Measurements from ENCODE around the gene PRDM10. TPM values are rescaled to one million over a fixed set of nuclear protein-coding genes. Genes with fewer than 3 reads are reported as not detected.
"Not testable (repeated sequence)": the region's sequence is repeated elsewhere in the genome, so short reads cannot be mapped to it uniquely, and the experiment has no call there.

The PRDM10 gene
- total RNA-seq, 2 experiments from 2014 or later = 13.9 to 15.2 TPM

- POLR2A ChIA-PET = no interaction called here
- CTCF ChIA-PET = no interaction called here
Measured at GRCh38 chr11:129987950-129988349, 14.7 kb downstream of the PRDM10 start.

GRCh38 chr11:129985823-129986222, 16.8 kb downstream of the PRDM10 start:
- CTCF ChIA-PET = no interaction called here
- POLR2A ChIA-PET = no interaction called here

GRCh38 chr11:129980086-129980485, 22.5 kb downstream of the PRDM10 start:
- ChIA-PET CTCF (no interaction called here), POLR2A (no interaction called here)

DNA sequence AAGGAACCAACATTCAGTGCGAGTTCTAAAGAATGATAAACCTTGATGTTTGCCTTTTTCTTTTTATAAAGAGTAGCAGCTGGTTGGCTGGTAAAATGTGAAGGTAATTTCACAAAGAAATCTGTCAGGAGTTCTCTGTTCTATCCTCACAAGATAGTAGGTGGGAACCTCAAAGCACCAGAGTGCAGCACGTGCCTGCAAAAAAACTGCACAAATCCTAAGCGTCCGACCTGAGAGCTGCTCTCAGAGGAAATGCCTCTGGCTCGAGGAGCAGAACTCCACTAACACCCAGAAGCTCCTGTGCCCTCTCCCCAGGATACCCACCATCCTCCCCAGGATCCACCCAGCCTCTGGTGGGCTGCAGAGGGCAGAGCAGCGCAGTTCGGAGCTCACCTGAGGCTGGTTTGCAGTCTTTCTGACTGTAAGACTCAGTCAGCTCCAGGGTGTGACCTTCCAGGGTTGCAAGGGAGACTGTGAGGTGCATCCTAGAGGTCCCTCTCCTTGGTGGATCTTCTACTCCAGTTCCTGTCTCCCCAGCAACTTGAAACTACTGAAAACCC, 23.5 kb downstream of the PRDM10 start:
- CTCF ChIA-PET = no interaction called here

DNA sequence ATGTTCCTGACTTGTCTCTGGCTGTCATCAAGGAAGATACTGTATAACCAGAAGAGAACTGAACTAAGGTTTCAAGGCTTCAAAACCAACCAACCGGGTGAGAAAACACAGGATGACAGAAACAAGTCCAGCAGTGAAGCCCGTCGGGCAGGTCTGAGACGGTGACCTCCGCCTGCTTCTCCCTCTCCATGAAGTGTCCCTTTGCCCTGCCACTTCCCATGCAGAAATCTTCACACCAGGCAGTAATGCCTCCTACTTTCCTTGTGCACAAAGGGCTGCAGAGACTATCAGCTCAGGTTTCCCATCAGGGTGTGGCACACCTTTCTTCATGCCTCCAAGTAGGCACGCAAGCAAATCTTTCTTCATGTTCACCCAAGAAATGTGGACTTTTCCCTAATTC, 24.2 kb downstream of the PRDM10 start:
- ChIA-PET CTCF (no interaction called here), POLR2A (no interaction called here)

More for the DNA sequence above, 23.5 kb downstream of the PRDM10 start:
- POLR2A ChIA-PET = no interaction called here

DNA sequence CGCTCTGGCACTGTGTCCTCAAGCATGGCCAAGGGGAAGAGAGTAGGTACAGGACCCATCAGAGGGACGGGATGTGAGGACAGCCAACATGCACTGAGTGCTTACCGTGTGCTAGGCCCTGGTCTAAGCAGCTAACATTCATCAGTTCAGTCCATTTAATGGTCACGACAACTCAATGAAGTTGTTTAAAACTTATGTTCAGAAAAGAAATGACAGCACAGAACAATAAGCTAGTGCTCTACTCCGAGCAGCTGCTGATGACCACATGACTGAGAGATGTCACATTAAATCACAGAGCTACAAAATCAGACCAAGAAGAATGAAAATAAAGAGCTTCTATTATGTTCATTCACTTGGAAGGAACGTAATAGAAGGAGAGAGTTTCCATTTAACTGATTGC, 26.3 kb downstream of the PRDM10 start:
- POLR2A ChIA-PET = no interaction called here
- CTCF ChIA-PET = no interaction called here

DNA sequence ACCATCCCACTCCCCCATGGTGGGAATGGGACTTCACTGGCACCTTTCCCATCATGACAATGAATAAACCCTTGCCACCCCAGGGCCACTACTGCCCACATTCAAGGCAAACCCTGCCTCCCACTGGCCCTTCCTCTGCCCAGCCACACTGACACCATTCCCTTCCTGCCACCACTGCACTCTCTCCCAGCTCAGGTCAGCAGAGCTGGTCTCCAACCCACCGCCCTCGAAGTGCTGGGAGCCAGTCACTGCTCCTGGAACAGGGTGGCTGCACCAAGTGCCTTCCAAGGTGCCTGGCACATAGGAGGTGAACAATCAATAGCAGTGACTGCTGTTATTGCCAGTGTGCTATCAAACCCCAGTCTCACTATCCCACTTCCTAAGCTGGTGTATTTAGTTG, 27.1 kb downstream of the PRDM10 start:
- ChIA-PET POLR2A (no interaction called here), CTCF (no interaction called here)

DNA sequence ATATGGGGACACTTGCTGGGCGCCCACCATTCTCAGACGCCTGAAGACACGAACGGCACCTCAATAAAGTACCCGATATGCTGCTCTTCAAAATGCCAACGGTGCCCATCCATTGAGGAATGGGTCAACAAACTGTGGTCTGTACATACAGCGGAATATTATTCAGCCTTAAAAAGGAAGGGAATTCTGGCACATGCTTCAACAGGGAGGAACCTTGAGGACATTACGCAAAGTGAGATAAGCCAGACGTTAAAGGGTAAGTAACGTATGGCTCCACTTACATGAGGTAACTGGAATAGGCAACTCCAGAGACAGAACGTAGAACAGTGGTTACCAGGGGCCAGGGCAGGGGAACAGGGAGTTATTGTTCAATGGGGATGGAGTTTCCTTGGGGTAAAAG, 28.0 kb downstream of the PRDM10 start:
- ChIA-PET POLR2A (no interaction called here), CTCF (no interaction called here)

GRCh38 chr11:129974237-129974636, 28.4 kb downstream of the PRDM10 start:
- ChIA-PET CTCF (no interaction called here), POLR2A (no interaction called here)

GRCh38 chr11:129973809-129974208, 28.8 kb downstream of the PRDM10 start:
- CTCF ChIA-PET = interaction anchor here (1.0 kb wide), 1 partner anchor 13 kb away, joined by 3 read pairs; no protein-coding TSS in a partner anchor
- POLR2A ChIA-PET = no interaction called here

GRCh38 chr11:129973068-129973467, 29.6 kb downstream of the PRDM10 start:
- ChIA-PET CTCF (interaction anchor here (1.0 kb wide), 1 partner anchor 12 kb away, joined by 3 read pairs; no protein-coding TSS in a partner anchor), POLR2A (interaction anchor here (0.5 kb wide), 1 partner anchor 1042 kb away, joined by 3 read pairs; no protein-coding TSS in a partner anchor)

DNA sequence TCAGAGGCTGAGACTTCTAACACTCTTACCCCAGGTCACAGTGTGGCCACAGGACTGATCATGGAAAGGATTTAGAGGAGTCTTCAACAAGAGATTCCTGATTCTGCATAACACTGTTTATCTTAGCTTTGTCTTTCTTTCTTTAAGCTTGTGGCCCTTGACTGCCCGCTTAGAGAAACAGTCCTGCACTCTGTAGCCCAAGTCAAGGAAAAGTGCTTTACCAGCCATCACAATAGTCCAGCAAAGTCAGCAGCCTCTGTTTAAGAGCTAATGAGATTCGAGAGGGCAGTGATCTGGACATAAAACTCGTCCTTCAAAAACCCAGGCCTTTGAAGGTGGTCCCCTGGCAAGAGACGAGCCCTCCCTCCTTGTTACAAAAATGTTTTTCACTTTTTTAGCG, 30.0 kb downstream of the PRDM10 start:
- POLR2A ChIA-PET = interaction anchor here (0.5 kb wide), 1 partner anchor 1041 kb away, joined by 3 read pairs; no protein-coding TSS in a partner anchor
- CTCF ChIA-PET = interaction anchor here (1.0 kb wide), 1 partner anchor 12 kb away, joined by 3 read pairs; no protein-coding TSS in a partner anchor

- POLR2A ChIA-PET, CTCF ChIA-PET: not testable (repeated sequence)
Measured at GRCh38 chr11:129971856-129972255, 30.8 kb downstream of the PRDM10 start.

DNA sequence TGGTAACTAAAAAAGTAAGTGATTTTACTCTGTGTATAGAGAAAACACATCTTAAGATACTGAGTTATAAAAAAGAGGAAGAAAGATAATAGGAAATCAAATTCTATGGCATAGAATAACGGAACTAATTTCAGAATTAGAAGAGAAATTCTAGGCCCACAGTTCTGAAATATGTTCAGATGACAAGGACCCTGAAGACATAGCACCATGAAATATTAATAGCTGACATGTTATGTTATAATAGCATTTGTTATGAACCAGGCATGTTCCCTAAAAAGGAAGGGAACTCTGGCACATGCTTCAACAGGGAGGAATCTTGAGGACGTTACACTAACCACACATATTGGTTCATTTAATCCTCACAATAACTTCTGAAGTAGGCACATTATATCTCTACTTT, 32.7 kb downstream of the PRDM10 start:
- POLR2A ChIA-PET = no interaction called here
- CTCF ChIA-PET = no interaction called here

GRCh38 chr11:129968591-129969419, 33.8 kb downstream of the PRDM10 start:
- ChIA-PET CTCF (no interaction called here), POLR2A (no interaction called here)

DNA sequence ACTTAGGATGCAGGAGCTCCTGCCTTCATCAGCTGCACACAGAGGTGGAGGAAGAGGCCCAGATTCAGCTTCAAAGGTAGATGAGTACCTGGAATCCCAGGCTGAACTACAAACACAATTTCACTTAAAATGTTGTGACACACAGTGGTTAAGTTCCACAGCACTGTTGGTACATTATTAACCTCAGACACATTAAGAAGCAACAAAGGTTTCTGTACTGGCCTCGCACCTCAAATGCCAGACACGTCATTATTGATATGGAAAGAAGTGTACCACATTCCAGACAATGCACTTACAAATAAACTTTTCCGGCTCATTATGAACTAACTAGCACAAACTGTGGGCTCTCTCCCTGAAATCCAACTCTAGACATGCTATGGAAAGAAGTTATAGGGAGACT, 34.6 kb downstream of the PRDM10 start:
- CTCF ChIA-PET = no interaction called here
- POLR2A ChIA-PET = no interaction called here

GRCh38 chr11:129965248-129965647, 37.4 kb downstream of the PRDM10 start:
- CTCF ChIA-PET = no interaction called here
- POLR2A ChIA-PET = no interaction called here

DNA sequence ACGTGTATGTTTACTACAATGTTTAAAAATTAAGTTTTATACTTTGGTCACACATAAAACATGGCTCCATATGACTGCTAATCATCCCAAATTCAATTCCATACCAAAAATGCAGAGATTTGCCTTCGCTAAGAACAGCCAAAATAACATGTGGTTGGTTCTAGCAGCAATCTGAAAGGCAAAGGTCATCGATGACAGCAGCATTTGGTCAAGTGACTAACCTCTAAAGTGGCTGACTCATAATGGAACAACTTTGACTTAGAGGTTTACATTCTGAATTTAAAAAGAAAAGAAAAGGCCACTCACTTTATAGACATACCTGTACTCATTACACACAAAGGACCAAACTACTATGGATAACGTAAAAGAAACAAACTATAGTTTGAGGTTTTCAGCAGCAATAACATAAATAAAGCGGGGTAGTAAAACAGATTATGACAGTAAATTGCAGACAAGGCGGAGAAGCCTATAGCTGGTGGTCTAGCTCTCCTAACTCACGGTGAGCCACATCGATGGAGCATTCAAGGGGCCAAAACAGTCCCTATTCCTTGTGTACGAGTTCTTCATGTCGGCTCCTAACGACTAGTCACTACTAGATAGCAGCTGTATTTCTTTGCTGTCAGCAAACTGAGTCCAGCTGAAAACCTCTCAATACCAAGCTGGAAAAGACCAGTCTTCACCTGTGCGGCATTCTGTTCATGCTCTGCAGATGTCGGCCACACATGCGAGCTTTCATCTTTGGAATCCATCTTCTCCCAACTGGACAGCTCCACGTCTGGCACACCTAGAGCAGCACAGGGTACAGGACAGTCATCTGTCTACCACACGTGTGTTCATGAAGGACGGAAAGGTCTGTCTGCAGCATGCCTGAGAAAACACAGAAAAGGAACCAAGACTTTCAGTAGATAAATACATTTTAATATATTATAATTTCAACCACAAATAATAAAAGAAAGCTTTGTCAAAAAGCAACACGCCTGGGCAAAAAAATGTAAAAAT, 42.1 kb downstream of the PRDM10 start:
- ChIA-PET CTCF (interaction anchor here (1.1 kb wide), 1 partner anchor 13 kb away, joined by 3 read pairs; no protein-coding TSS in a partner anchor), POLR2A (no interaction called here)

GRCh38 chr11:129959687-129960086, 42.9 kb downstream of the PRDM10 start:
- ChIA-PET POLR2A (no interaction called here), CTCF (no interaction called here)

- POLR2A ChIA-PET = no interaction called here
- CTCF ChIA-PET = no interaction called here
Measured at GRCh38 chr11:129955282-129955681, 47.4 kb downstream of the PRDM10 start.

Data from activated CD8-positive, alpha-beta memory T cell treated with anti-CD3 and anti-CD28 coated beads for 36 hours (primary cell).